Measurements from ENCODE around the gene MED14. TPM values are rescaled to one million over a fixed set of nuclear protein-coding genes. Genes with fewer than 3 reads are reported as not detected.

The MED14 gene
- total RNA-seq, 1 experiment from 2014 or later: 83.3 TPM

GRCh38 chrX:40755291-40756249 is 20.2 kb upstream of the MED14 start (continued):
- no peak for TF ChIP-seq RELA (CRISPR knock-in tag; IDR thresholded peaks at IDR 0.05; ENCODE audit: borderline replicate concordance)
- no peak for TF ChIP-seq ZNF317 (CRISPR knock-in tag; IDR thresholded peaks at IDR 0.05; ENCODE audit: borderline replicate concordance, low read depth)
- TF ChIP-seq ZNF416 (CRISPR knock-in tag; IDR thresholded peaks at IDR 0.05): no peak
- no peak for TF ChIP-seq ESRRA (CRISPR knock-in tag; IDR thresholded peaks at IDR 0.05; ENCODE audit: borderline replicate concordance)
- no peak for TF ChIP-seq GABPB1 (CRISPR knock-in tag; IDR thresholded peaks at IDR 0.05)
- TF ChIP-seq, protein P1, sequence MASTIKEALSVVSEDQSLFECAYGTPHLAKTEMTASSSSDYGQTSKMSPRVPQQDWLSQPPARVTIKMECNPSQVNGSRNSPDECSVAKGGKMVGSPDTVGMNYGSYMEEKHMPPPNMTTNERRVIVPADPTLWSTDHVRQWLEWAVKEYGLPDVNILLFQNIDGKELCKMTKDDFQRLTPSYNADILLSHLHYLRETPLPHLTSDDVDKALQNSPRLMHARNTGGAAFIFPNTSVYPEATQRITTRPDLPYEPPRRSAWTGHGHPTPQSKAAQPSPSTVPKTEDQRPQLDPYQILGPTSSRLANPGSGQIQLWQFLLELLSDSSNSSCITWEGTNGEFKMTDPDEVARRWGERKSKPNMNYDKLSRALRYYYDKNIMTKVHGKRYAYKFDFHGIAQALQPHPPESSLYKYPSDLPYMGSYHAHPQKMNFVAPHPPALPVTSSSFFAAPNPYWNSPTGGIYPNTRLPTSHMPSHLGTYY (CRISPR knock-in tag; IDR thresholded peaks at IDR 0.05): no peak
- no peak for TF ChIP-seq ATF6 (CRISPR knock-in tag; IDR thresholded peaks at IDR 0.05)
- TF ChIP-seq FOXP1 (CRISPR knock-in tag; IDR thresholded peaks at IDR 0.05; ENCODE audit: borderline replicate concordance): no peak
- no peak for TF ChIP-seq ATF1 (CRISPR knock-in tag; IDR thresholded peaks at IDR 0.05)
- no peak for TF ChIP-seq TEAD4 (CRISPR knock-in tag; IDR thresholded peaks at IDR 0.05)

DNA sequence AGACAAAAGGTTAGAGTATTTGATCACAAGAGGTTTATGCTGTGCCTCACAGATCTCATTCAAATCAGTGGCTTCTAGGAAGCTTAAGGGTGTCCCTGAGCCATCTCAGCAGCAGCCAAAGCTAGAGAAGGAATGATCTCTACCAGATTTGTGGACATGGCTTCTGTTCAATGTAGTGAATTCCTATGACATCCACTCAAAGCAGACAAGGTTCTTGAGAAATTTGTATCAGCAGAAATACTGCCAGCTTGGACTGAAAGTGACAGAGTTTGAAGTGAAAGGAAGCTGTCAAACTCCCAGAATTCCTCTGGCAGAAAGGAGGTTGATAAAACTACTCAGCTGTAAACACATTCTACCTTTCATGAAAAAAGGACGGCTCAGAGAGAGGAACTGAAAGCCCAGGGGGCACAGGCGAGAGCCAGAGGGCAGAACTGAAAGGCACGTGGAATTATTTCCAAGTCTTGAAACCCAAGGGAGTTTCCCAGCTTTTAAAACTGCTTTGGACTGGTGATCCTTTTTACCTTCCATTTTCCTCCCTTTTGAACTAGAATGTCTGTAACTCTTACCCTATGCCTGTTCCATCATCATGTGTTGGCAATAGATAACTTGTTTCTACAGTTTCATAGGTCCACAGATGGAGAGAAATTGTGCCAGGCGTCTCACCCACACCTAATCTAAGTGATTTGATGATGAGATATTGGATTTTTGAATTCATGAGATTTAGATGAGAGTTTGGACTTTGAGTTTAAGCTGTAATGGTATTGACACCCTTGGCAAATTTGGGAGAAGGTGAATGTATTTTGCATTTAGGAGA is 14.5 kb upstream of the MED14 start:
- H3K9me3 Mint-ChIP-seq: peaks cover 28% of the 10 kb centered on the region

More for the DNA sequence above, 14.5 kb upstream of the MED14 start:
- Mint-ChIP-seq H3K4me1 (no peaks in the 10 kb centered on the region), H3K4me3 (no peak overlapping the region), H3K27ac (no peak overlapping the region), H3K27me3 (ENCODE audit: low read depth) (no peaks in the 10 kb centered on the region; the same call in 1 of the 2 replicates), H3K36me3 (0 out of 2 replicates have a peak, but pooled peaks cover 3% of the 10 kb centered on the region)
- ATAC-seq: no peak
- TF ChIP-seq KAT7 (CRISPR knock-in tag; IDR thresholded peaks at IDR 0.05; ENCODE audit: borderline replicate concordance): no peak
- TF ChIP-seq, protein P2, sequence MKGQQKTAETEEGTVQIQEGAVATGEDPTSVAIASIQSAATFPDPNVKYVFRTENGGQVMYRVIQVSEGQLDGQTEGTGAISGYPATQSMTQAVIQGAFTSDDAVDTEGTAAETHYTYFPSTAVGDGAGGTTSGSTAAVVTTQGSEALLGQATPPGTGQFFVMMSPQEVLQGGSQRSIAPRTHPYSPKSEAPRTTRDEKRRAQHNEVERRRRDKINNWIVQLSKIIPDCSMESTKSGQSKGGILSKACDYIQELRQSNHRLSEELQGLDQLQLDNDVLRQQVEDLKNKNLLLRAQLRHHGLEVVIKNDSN (CRISPR knock-in tag; IDR thresholded peaks at IDR 0.05): no peak
- TF ChIP-seq PRRX2 (CRISPR knock-in tag; IDR thresholded peaks at IDR 0.05): no peak
- no peak for TF ChIP-seq FOXP4 (CRISPR knock-in tag; IDR thresholded peaks at IDR 0.05)
- ChIA-PET POLR2A (no interaction called here), CTCF (interaction anchor here (1.3 kb wide), 1 partner anchor 14 kb away, joined by 3 read pairs; the partner anchor contains the start of gene MED14)
- no peak for DNase-seq (ENCODE audit: low spot score)

Measured in WTC11 (cell line).